SK-N-SH (cell line): ENCODE measurements around the gene MRPL53. TPM values are rescaled to one million over a fixed set of nuclear protein-coding genes. Genes with fewer than 3 reads are reported as not detected.

Experiments used
- CTCF ChIA-PET: fragments of 300-600, 350-600 bp; formaldehyde crosslinking; extraction: SDS; loops from one replicate; lab custom pipeline; 2021; lab: Yijun Ruan, JAX
- POLR2A ChIA-PET: fragments of 350-600 bp; sonication (Branson Sonifier 250); formaldehyde crosslinking; extraction: SDS; loops from one replicate; lab custom pipeline; 2020; ENCODE audit warnings: antibody characterized with exemption, inconsistent platforms; lab: Yijun Ruan, JAX
- DNase-seq: peaks from one replicate; pipeline ENCODE4 v3.0.0; 2012
- H2AFZ ChIP-seq: fragments of 200-600 bp; sonication (generic); 2 replicates; pipeline ENCODE4 v1.8.1; 2016; ENCODE audit warnings: antibody characterized with exemption, mild to moderate bottlenecking, low read depth
- H3F3A ChIP-seq: fragments of 200-600 bp; sonication (generic); replicated peaks from 2 replicates; pipeline ENCODE3; 2016; ENCODE audit warnings: antibody characterized with exemption, mild to moderate bottlenecking; ENCODE audit not compliant: insufficient read depth
- H3K27ac ChIP-seq, 2 experiments: fragments of 200-500 bp in 1 of 2; fragments of 200-600 bp in 1 of 2; sonication (Bioruptor generic) in 1 of 2; sonication (generic), shearing (Covaris generic) in 1 of 2; 2 replicates each; pipeline versions ENCODE4 v1.5.1 to v1.6.1; 2014 to 2016; ENCODE audit warnings: low read depth in 2 of 2, inconsistent platforms in 1 of 2, low read length in 1 of 2, mild to moderate bottlenecking in 1 of 2, mixed read lengths in 1 of 2
- H3K27me3 ChIP-seq: fragments of 200-600 bp; sonication (generic), shearing (Covaris generic); 2 replicates; pipeline ENCODE4 v1.6.1; 2016; ENCODE audit warnings: mixed run types; ENCODE audit not compliant: insufficient read depth
- H3K36me3 ChIP-seq, 2 experiments: fragments of 200-500 bp in 1 of 2; fragments of 200-600 bp in 1 of 2; sonication (Bioruptor generic) in 1 of 2; sonication (generic) in 1 of 2; replicated peaks in 1 of 2; 2 replicates each; pipeline versions ENCODE3 to v1.5.1; 2014 to 2016; ENCODE audit warnings: low read length in 1 of 2, mild to moderate bottlenecking in 1 of 2; ENCODE audit not compliant: insufficient read depth in 2 of 2, control insufficient read depth in 1 of 2
- H3K4me1 ChIP-seq, 2 experiments: fragments of 200-500 bp in 1 of 2; fragments of 200-600 bp in 1 of 2; sonication (Bioruptor generic) in 1 of 2; sonication (generic), shearing (Covaris generic) in 1 of 2; 2 replicates each; pipeline versions ENCODE4 v1.5.1 to v1.6.1; 2014 to 2016; ENCODE audit warnings: low read depth in 1 of 2, low read length in 1 of 2, mixed run types in 1 of 2; ENCODE audit not compliant: insufficient read depth in 2 of 2, control insufficient read depth in 1 of 2
- H3K4me2 ChIP-seq: fragments of 200-600 bp; sonication (generic), shearing (Covaris generic); 2 replicates; pipeline ENCODE4 v1.6.1; 2017; ENCODE audit warnings: mixed run types
- H3K4me3 ChIP-seq, 2 experiments: fragments of 200-500 bp in 1 of 2; fragments of 200-600 bp in 1 of 2; sonication (Bioruptor generic) in 1 of 2; sonication (generic), shearing (Covaris generic) in 1 of 2; 2 replicates each; pipeline versions ENCODE4 v1.5.1 to v1.8.1; 2014 to 2016; ENCODE audit warnings: low read depth in 2 of 2, inconsistent platforms in 1 of 2, low read length in 1 of 2, mild to moderate bottlenecking in 1 of 2, mixed read lengths in 1 of 2, moderate library complexity in 1 of 2
- H3K79me2 ChIP-seq: fragments of 200-600 bp; sonication (generic); 2 replicates; pipeline ENCODE4 v1.8.1; 2017; ENCODE audit warnings: mild to moderate bottlenecking; ENCODE audit not compliant: insufficient read depth
- H3K9ac ChIP-seq: fragments of 200-600 bp; sonication (generic); 2 replicates; pipeline ENCODE4 v1.6.1; 2017; ENCODE audit warnings: mixed run types
- H3K9me2 ChIP-seq: fragments of 200-600 bp; sonication (generic); 2 replicates; pipeline ENCODE4 v1.6.1; 2017; ENCODE audit warnings: mixed run types
- H3K9me3 ChIP-seq: fragments of 200-600 bp; sonication (generic); 2 replicates; pipeline ENCODE4 v1.6.1; 2017; ENCODE audit warnings: mixed run types, mild to moderate bottlenecking, moderate library complexity
- H4K20me1 ChIP-seq: fragments of 200-600 bp; sonication (generic); 2 replicates; pipeline ENCODE4 v1.6.1; 2017; ENCODE audit warnings: mild to moderate bottlenecking, mixed run types; ENCODE audit not compliant: insufficient read depth
- CHD2 ChIP-seq: fragments of 150-350 bp; IDR thresholded peaks from 2 replicates; pipeline ENCODE4 v1.6.1; 2018; ENCODE audit warnings: low read length; ENCODE audit not compliant: partially characterized antibody
- CTCF ChIP-seq: fragments of 200-600 bp; sonication (generic); IDR thresholded peaks from 2 replicates; pipeline ENCODE4 v1.6.1; 2017; ENCODE audit warnings: antibody characterized with exemption, mild to moderate bottlenecking, moderate library complexity
- EP300 ChIP-seq, 2 experiments: IDR thresholded peaks; 2 replicates each; pipeline versions ENCODE4 v1.4.0 to v1.6.1; 2012; ENCODE audit warnings: borderline replicate concordance in 1 of 2, low read depth in 1 of 2, low read length in 1 of 2
- FOXM1 ChIP-seq: IDR thresholded peaks from 2 replicates; pipeline ENCODE4 v1.4.0; 2012; ENCODE audit warnings: low read depth, mild to moderate bottlenecking
- GABPA ChIP-seq: IDR thresholded peaks from 2 replicates; pipeline ENCODE4 v1.4.0; 2012; ENCODE audit warnings: low read depth, mild to moderate bottlenecking
- IRF3 ChIP-seq: fragments of 150-350 bp; IDR thresholded peaks from 2 replicates; pipeline ENCODE4 v1.6.1; 2016; ENCODE audit warnings: mild to moderate bottlenecking, low read depth, low read length
- MXI1 ChIP-seq: IDR thresholded peaks from 2 replicates; pipeline ENCODE4 v1.6.1; 2012; ENCODE audit warnings: mild to moderate bottlenecking, low read depth, low read length, improper control_type of control experiment
- PBX3 ChIP-seq: IDR thresholded peaks from 2 replicates; pipeline ENCODE4; 2012
- RCOR1 ChIP-seq: fragments of 150-350 bp; IDR thresholded peaks from 2 replicates; pipeline ENCODE4 v1.6.1; 2017; ENCODE audit warnings: antibody characterized with exemption, low read length
- RFX5 ChIP-seq: IDR thresholded peaks from 2 replicates; pipeline ENCODE4 v1.6.1; 2012; ENCODE audit warnings: mild to moderate bottlenecking, improper control_type of control experiment, low read length
- SIN3A ChIP-seq: IDR thresholded peaks from 2 replicates; pipeline ENCODE4 v1.6.1; 2012; ENCODE audit warnings: low read depth, mild to moderate bottlenecking, low read length, moderate library complexity, borderline replicate concordance
- TAF1 ChIP-seq: IDR thresholded peaks from 2 replicates; pipeline ENCODE4 v1.6.1; 2012; ENCODE audit warnings: low read depth, mild to moderate bottlenecking, low read length, moderate library complexity, borderline replicate concordance
- TEAD4 ChIP-seq: IDR thresholded peaks from 2 replicates; pipeline ENCODE4 v1.4.0; 2012; ENCODE audit warnings: mild to moderate bottlenecking, borderline replicate concordance; ENCODE audit not compliant: insufficient read depth
- USF1 ChIP-seq: IDR thresholded peaks from 2 replicates; pipeline ENCODE4 v1.4.0; 2012; ENCODE audit warnings: low read depth, borderline replicate concordance
- USF2 ChIP-seq: fragments of 150-350 bp; IDR thresholded peaks from 2 replicates; pipeline ENCODE4 v1.6.1; 2017; ENCODE audit warnings: antibody characterized with exemption, low read length, low read depth, borderline replicate concordance
- WGBS: methylation state at CpG from one replicate; pipeline ENCODE4 v1.1.6; 2017; ENCODE audit warnings: low lambda C conversion rate; 5-methylcytosine and 5-hydroxymethylcytosine counted together
- polyA plus RNA-seq, 3 experiments: library from polyadenylated mRNA; depleted of rRNA; stranded (reverse); fragments of >200 nt; gene quantifications; 2 replicates each; pipeline ENCODE4 v1.2.3, GENCODE V29; 2012

The MRPL53 gene
- polyA plus RNA-seq, 1 of the 3 experiments (the other 2 are of a cell fraction): 95.0 TPM

GRCh38 chr2:74499267-74499939, 26.9 kb upstream of the MRPL53 start, which contains the start of gene LBX2:
TSS of gene LBX2 (minus strand) at chr2:74499603. CDS start at chr2:74499537, 66 bp downstream.
- CTCF ChIA-PET: interaction anchor here (0.9 to 3.7 kb wide), 5 partner anchors 14 to 87 kb away, joined by 3 to 21 read pairs (median 19); partner anchors contain the start of genes AUP1, CCDC142, HTRA2 and TTC31
- Histone ChIP-seq H3K79me2 (no peaks in the 10 kb centered on the region), H3K9me2 (no peaks in the 10 kb centered on the region), H4K20me1 (no peaks in the 10 kb centered on the region), H3K4me3 (peak within 1 kb of the TSS in 1 of 2 experiments; percentile 24; a peak in 2 of 4 replicates), H3K4me1 (peaks cover 0 to 22% of the 10 kb centered on the region in 2 experiments; a peak in 1 of 4 replicates), H3K9me3 (no peaks in the 10 kb centered on the region), H2AFZ (peak within 1 kb of the TSS; percentile 72), H3F3A (peaks cover 3% of the 10 kb centered on the region), H3K4me2 (peak within 1 kb of the TSS; percentile 26; the same call in 1 of the 2 replicates), H3K27me3 (no peaks in the 10 kb centered on the region), H3K36me3 (peaks cover under 1 to 1% of the 10 kb centered on the region in 2 experiments), H3K27ac (no peak within 1 kb of the TSS; a peak in 1 of 4 replicates), H3K9ac (no peak within 1 kb of the TSS)
- TF ChIP-seq FOXM1 (no peak), TAF1 (no peak), RFX5 (no peak), RCOR1 (no peak), TEAD4 (no peak), USF2 (no peak)
- POLR2A ChIA-PET: interaction anchor here (2.2 to 3.1 kb wide), 2 partner anchors 11 to 30 kb away, joined by 9 to 10 read pairs; partner anchors contain the start of genes AUP1 and HTRA2
- DNase-seq: peak; percentile 57
- 39% methylated on average over 33 of the region's 65 CpGs for WGBS

GRCh38 chr2:74498500-74499266, 26.2 kb upstream of the MRPL53 start:
- peak overlapping the region; percentile 26; the same call in 1 of the 2 replicates for H3K4me2 ChIP-seq
- H3K9ac ChIP-seq: no peak overlapping the region
- 47% methylated on average over 41 of the region's 41 CpGs for WGBS
- no peaks in the 10 kb centered on the region for H3K9me3 ChIP-seq
- ChIA-PET POLR2A (no interaction called here), CTCF (interaction anchor here (3.1 to 3.7 kb wide), 2 partner anchors 15 to 88 kb away, joined by 19 to 21 read pairs; partner anchors contain the start of genes CCDC142 and TTC31)
- H2AFZ ChIP-seq: peak overlapping the region; percentile 72
- H3K79me2 ChIP-seq: no peaks in the 10 kb centered on the region
- H3K4me1 ChIP-seq: peaks cover 0 to 22% of the 10 kb centered on the region in 2 experiments; a peak in 1 of 4 replicates
- H3K27ac ChIP-seq: no peak overlapping the region
- no peaks in the 10 kb centered on the region for H3K9me2 ChIP-seq
- no peaks in the 10 kb centered on the region for H3K27me3 ChIP-seq
- no peaks in the 10 kb centered on the region for H4K20me1 ChIP-seq
- peak overlapping the region in 1 of 2 experiments; percentile 24; a peak in 2 of 4 replicates for H3K4me3 ChIP-seq
- peak; percentile 49 for DNase-seq
- peaks cover 3% of the 10 kb centered on the region for H3F3A ChIP-seq
- H3K36me3 ChIP-seq: peaks cover 0 to 8% of the 10 kb centered on the region in 2 experiments
- no peak for TF ChIP-seq USF1
- TF ChIP-seq RCOR1: no peak
- no peak for TF ChIP-seq FOXM1
- TF ChIP-seq GABPA: no peak
- no peak for TF ChIP-seq SIN3A
- no peak for TF ChIP-seq CTCF
- no peak for TF ChIP-seq CHD2
- TF ChIP-seq PBX3: no peak
- no peak for TF ChIP-seq USF2
- TF ChIP-seq EP300 (IDR thresholded peaks at IDR 0.05; ENCODE audit: borderline replicate concordance in 1 of 2, low read depth in 1 of 2, low read length in 1 of 2): no peak
- TF ChIP-seq MXI1: no peak
- TF ChIP-seq IRF3: no peak
